Naive thymus-derived CD8-positive, alpha-beta T cell (primary cell): ENCODE data around the gene FOXO6. TPM values are rescaled to one million over a fixed set of nuclear protein-coding genes. Genes with fewer than 3 reads are reported as not detected.

Experiments
- ATAC-seq, 2 donors: fragments of 150-1000 bp; cut with Tn5 transposase in 1 of 2; sonication (Bioruptor Pico), chemical (Tn5 transposase) in 1 of 2; 1 replicate in 1 of 2; 2 replicates in 1 of 2; pipeline ENCODE4 v1.10.0; 2021; ENCODE audit warnings: mild to moderate bottlenecking in 2 of 2, moderate library complexity in 2 of 2
- POLR2A ChIA-PET: fragments of 350-600 bp; sonication (Branson Sonifier 250); formaldehyde crosslinking; loops from one replicate; lab custom pipeline; 2021; ENCODE audit warnings: antibody characterized with exemption; lab: Charles Lee
- DNase-seq, 10 donors: peaks; one replicate each; pipeline versions ENCODE4 v3.0.0 to v3.0.0-alpha.2; 2020 to 2022
- H3K27ac Mint-ChIP-seq, 10 donors: one replicate each; pipeline ENCODE4 v1.8.0; 2020 to 2022; ENCODE audit warnings: mild to moderate bottlenecking in 10 of 10, mixed read lengths in 10 of 10, moderate library complexity in 4 of 10, inconsistent platforms in 1 of 10
- H3K27me3 Mint-ChIP-seq, 5 donors: one replicate each; pipeline ENCODE4 v1.8.0; 2021 to 2022; ENCODE audit warnings: mixed read lengths in 5 of 5
- H3K36me3 Mint-ChIP-seq, 3 donors: one replicate each; pipeline ENCODE4 v1.8.0; 2020 to 2022; ENCODE audit warnings: mixed read lengths in 3 of 3, mild to moderate bottlenecking in 2 of 3, inconsistent platforms in 1 of 3
- H3K4me1 Mint-ChIP-seq, 4 donors: one replicate each; pipeline ENCODE4 v1.8.0; 2021 to 2022; ENCODE audit warnings: mixed read lengths in 4 of 4
- H3K4me3 Mint-ChIP-seq, 10 donors: one replicate each; pipeline ENCODE4 v1.8.0; 2020 to 2022; ENCODE audit warnings: mild to moderate bottlenecking in 10 of 10, mixed read lengths in 10 of 10, moderate library complexity in 6 of 10, inconsistent platforms in 1 of 10
- H3K9me3 Mint-ChIP-seq, 9 donors: one replicate each; pipeline ENCODE4 v1.8.0; 2020 to 2022; ENCODE audit warnings: mixed read lengths in 9 of 9, mild to moderate bottlenecking in 3 of 9, inconsistent platforms in 1 of 9, moderate library complexity in 1 of 9
- polyA plus RNA-seq, 3 donors: library from polyadenylated mRNA; unstranded; fragments of 300-500 nt; fragmentation: Illumina TruSeq; gene quantifications; one replicate each; pipeline ENCODE4 v1.2.3, GENCODE V29; 2021
- total RNA-seq, 8 experiments: library from RNA in 2 of 8; stranded (reverse) in 2 of 8; gene quantifications; one replicate each; pipeline ENCODE4 v1.2.3 and lab custom pipeline; 2021 to 2026

The FOXO6 gene
- under 1 TPM in 1 of 2 experiments, not detected in 1; 0.19 TPM for total RNA-seq
- not detected for polyA plus RNA-seq
- 0 to 1.5 (median 0.40) reads per million in 6 experiments for total RNA-seq (lab: John Stamatoyannopoulos, UW)

GRCh38 chr1:41360786-41361494, at the start of gene FOXO6:
Gene FOXO6, plus strand, starts transcription at chr1:41361434.
- POLR2A ChIA-PET: no interaction called here
- no peaks in the 10 kb centered on the region for H3K36me3 Mint-ChIP-seq
- H3K27ac Mint-ChIP-seq: peak within 1 kb of the TSS in 9 of 10 donors; percentile 37 to 96 (median 86)
- H3K4me1 Mint-ChIP-seq: peaks cover 10 to 40% (median 35%) of the 10 kb centered on the region in 4 donors
- DNase-seq (peak; percentile 87 to 97 (median 92)), ATAC-seq (peak; percentile 81 to 87)
- peaks cover 7 to 29% (median 23%) of the 10 kb centered on the region in 5 donors for H3K27me3 Mint-ChIP-seq
- H3K9me3 Mint-ChIP-seq: no peaks in the 10 kb centered on the region
- peak within 1 kb of the TSS; percentile 64 to 91 (median 81) for H3K4me3 Mint-ChIP-seq

DNA sequence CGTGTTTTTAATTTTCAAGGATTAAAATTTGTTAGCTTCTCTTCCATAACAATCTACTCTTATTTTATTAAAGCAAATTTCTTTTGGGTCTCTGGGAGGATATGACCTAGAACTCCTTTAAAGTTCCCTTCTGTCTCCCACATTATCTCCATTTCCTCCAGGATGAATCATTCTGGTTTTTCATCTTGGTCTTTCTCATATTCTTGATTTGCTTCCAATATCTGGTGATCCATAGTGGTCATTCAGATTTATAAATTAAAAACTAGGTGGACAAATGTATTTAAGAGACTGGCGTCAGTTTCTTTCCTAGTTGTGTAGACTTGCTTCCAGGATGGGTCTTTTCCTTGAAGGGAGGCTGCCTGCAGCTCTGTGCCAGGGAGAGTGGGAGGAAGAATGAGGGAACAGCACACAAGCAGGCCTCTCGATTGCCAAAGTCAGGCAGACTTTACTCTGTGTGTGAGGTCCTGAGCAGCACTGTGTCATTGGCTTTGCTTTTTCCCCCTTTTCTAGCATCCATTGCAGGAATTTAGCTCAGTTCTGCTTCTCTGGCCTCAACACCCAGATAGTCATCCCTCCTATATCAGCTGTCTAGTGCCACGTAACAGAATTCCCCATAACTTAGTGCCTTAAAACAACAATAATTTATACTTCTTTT, 48.1 kb upstream of the FOXO6 start:
- H3K4me3 Mint-ChIP-seq: no peak overlapping the region
- peaks cover 0 to 6% (median under 1%) of the 10 kb centered on the region in 9 donors for H3K9me3 Mint-ChIP-seq
- POLR2A ChIA-PET: interaction anchor here (0.8 kb wide), 1 partner anchor 43 kb away, joined by 3 read pairs; no protein-coding TSS in a partner anchor
- H3K36me3 Mint-ChIP-seq: peaks cover 0 to 2% (median 0%) of the 10 kb centered on the region in 3 donors
- no peak for DNase-seq
- H3K27me3 Mint-ChIP-seq: peaks cover 0 to 5% (median 1%) of the 10 kb centered on the region in 5 donors
- no peaks in the 10 kb centered on the region for H3K4me1 Mint-ChIP-seq
- ATAC-seq: no peak
- H3K27ac Mint-ChIP-seq: no peak overlapping the region

- DNase-seq (peak in 5 of 10 donors; percentile 4 to 15 (median 6)), ATAC-seq (no peak)
- POLR2A ChIA-PET: no interaction called here
These were observed 47.5 kb upstream of the FOXO6 start for GRCh38 chr1:41313661-41314131.

GRCh38 chr1:41314376-41315145, 46.7 kb upstream of the FOXO6 start:
- DNase-seq: no peak
- no peak for ATAC-seq
- H3K9me3 Mint-ChIP-seq: no peaks in the 10 kb centered on the region
- H3K27ac Mint-ChIP-seq: no peak overlapping the region
- POLR2A ChIA-PET: no interaction called here
- H3K36me3 Mint-ChIP-seq: no peaks in the 10 kb centered on the region
- no peaks in the 10 kb centered on the region for H3K4me1 Mint-ChIP-seq
- H3K4me3 Mint-ChIP-seq: no peak overlapping the region
- H3K27me3 Mint-ChIP-seq: peaks cover 0 to 5% (median 0%) of the 10 kb centered on the region in 5 donors

More at GRCh38 chr1:41313661-41314131, 47.5 kb upstream of the FOXO6 start:
- Mint-ChIP-seq H3K9me3 (peaks cover 0 to under 1% (median 0%) of the 10 kb centered on the region in 9 donors), H3K27me3 (peaks cover 0 to 5% (median 0%) of the 10 kb centered on the region in 5 donors), H3K4me1 (no peaks in the 10 kb centered on the region), H3K36me3 (no peaks in the 10 kb centered on the region), H3K27ac (no peak overlapping the region), H3K4me3 (no peak overlapping the region)

GRCh38 chr1:41315146-41315822, 46.0 kb upstream of the FOXO6 start:
- DNase-seq (no peak), ATAC-seq (no peak)
- H3K4me3 Mint-ChIP-seq: no peak overlapping the region
- peaks cover 0 to 5% (median 0%) of the 10 kb centered on the region in 5 donors for H3K27me3 Mint-ChIP-seq
- no peak overlapping the region for H3K27ac Mint-ChIP-seq
- POLR2A ChIA-PET: no interaction called here
- H3K36me3 Mint-ChIP-seq: no peaks in the 10 kb centered on the region
- H3K4me1 Mint-ChIP-seq: no peaks in the 10 kb centered on the region
- H3K9me3 Mint-ChIP-seq: no peaks in the 10 kb centered on the region

- Mint-ChIP-seq H3K4me1 (no peaks in the 10 kb centered on the region), H3K9me3 (no peaks in the 10 kb centered on the region), H3K36me3 (no peaks in the 10 kb centered on the region), H3K27me3 (peaks cover 0 to 5% (median 0%) of the 10 kb centered on the region in 5 donors), H3K4me3 (no peak overlapping the region), H3K27ac (no peak overlapping the region)
- ATAC-seq (no peak), DNase-seq (no peak)
- POLR2A ChIA-PET: no interaction called here
These were observed 45.4 kb upstream of the FOXO6 start for GRCh38 chr1:41315871-41316270.

- H3K27me3 Mint-ChIP-seq: peaks cover 0 to 5% (median 0%) of the 10 kb centered on the region in 5 donors
These were observed 43.9 kb upstream of the FOXO6 start for GRCh38 chr1:41317361-41317760.

DNA sequence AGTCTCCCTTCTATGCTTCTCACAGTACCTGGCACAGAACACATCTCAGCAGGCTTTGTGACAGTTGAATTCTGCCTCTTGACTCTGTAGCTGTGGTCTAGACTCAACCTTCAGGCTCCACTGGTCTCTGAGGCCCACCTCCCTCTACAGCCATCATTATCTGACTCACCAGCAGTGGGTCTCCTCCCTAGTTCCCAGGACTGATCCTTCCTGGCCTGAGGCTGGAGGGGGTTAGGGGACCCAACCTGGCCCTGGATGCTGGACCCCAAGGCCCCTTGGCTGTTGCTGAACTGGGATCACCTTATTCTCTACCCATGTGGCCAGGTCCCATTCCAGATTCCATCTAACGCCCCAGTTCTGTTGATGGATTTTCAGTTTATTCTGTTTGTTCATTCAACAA, 43.1 kb upstream of the FOXO6 start:
- Mint-ChIP-seq H3K27ac (no peak overlapping the region), H3K4me3 (no peak overlapping the region), H3K9me3 (no peaks in the 10 kb centered on the region), H3K27me3 (peaks cover 0 to 5% (median 0%) of the 10 kb centered on the region in 5 donors), H3K4me1 (no peaks in the 10 kb centered on the region), H3K36me3 (no peaks in the 10 kb centered on the region)
- ATAC-seq (no peak), DNase-seq (no peak)
- POLR2A ChIA-PET: no interaction called here

More at GRCh38 chr1:41317361-41317760, 43.9 kb upstream of the FOXO6 start:
- DNase-seq: no peak
- POLR2A ChIA-PET: no interaction called here
- Mint-ChIP-seq H3K27ac (no peak overlapping the region), H3K36me3 (no peaks in the 10 kb centered on the region), H3K4me3 (no peak overlapping the region), H3K9me3 (no peaks in the 10 kb centered on the region), H3K4me1 (no peaks in the 10 kb centered on the region)
- ATAC-seq: no peak

GRCh38 chr1:41319106-41319755, 42.0 kb upstream of the FOXO6 start:
- Mint-ChIP-seq H3K27me3 (peaks cover 0 to 8% (median 0%) of the 10 kb centered on the region in 5 donors), H3K9me3 (no peaks in the 10 kb centered on the region), H3K36me3 (no peaks in the 10 kb centered on the region), H3K4me3 (no peak overlapping the region), H3K4me1 (no peaks in the 10 kb centered on the region), H3K27ac (no peak overlapping the region)
- POLR2A ChIA-PET: no interaction called here
- no peak for ATAC-seq
- no peak for DNase-seq

- H3K36me3 Mint-ChIP-seq: no peaks in the 10 kb centered on the region
- no peak overlapping the region for H3K27ac Mint-ChIP-seq
- peaks cover 0 to 8% (median 0%) of the 10 kb centered on the region in 5 donors for H3K27me3 Mint-ChIP-seq
- no peak for ATAC-seq
- POLR2A ChIA-PET: no interaction called here
- H3K4me1 Mint-ChIP-seq: no peaks in the 10 kb centered on the region
- no peak overlapping the region for H3K4me3 Mint-ChIP-seq
- H3K9me3 Mint-ChIP-seq: no peaks in the 10 kb centered on the region
- no peak for DNase-seq
These were observed 41.2 kb upstream of the FOXO6 start for GRCh38 chr1:41319807-41320711.
